HEK293 (cell line): ENCODE data around the gene GNAQ.

Experiments
- CTCF ChIA-PET: fragments of 350-600 bp; formaldehyde crosslinking; extraction: SDS; loops from one replicate; lab custom pipeline; 2021; ENCODE audit warnings: antibody characterized with exemption; lab: Yijun Ruan, JAX
- POLR2A ChIA-PET: fragments of 300-600 bp; formaldehyde crosslinking; extraction: SDS; loops from one replicate; lab custom pipeline; 2020; ENCODE audit warnings: antibody characterized with exemption, inconsistent platforms; lab: Yijun Ruan, JAX
- H3K27ac ChIP-seq: fragments of 200-500 bp; sonication (Bioruptor generic); 2 replicates; pipeline ENCODE4 v1.5.1; 2014; ENCODE audit warnings: low read depth, low read length, control low read depth, inconsistent platforms; ENCODE audit errors: extremely low read depth
- H3K36me3 ChIP-seq, 2 experiments: fragments of 200-500 bp in 1 of 2; sonication (Bioruptor generic) in 1 of 2; 1 replicate in 1 of 2; 2 replicates in 1 of 2; pipeline ENCODE4 v1.5.1; 2014 to 2017; ENCODE audit warnings: inconsistent platforms in 2 of 2, low read length in 2 of 2; ENCODE audit not compliant: control insufficient read depth in 2 of 2, insufficient read depth in 1 of 2
- H3K4me1 ChIP-seq: fragments of 200-500 bp; sonication (Bioruptor generic); 2 replicates; pipeline ENCODE4 v1.5.1; 2014; ENCODE audit warnings: mild to moderate bottlenecking, low read length, inconsistent platforms; ENCODE audit not compliant: control insufficient read depth, insufficient read depth
- H3K4me3 ChIP-seq: 2 replicates; pipeline ENCODE4 v1.5.1; 2011; ENCODE audit warnings: low read depth, mild to moderate bottlenecking, control low read depth, low read length, moderate library complexity
- H3K9me3 ChIP-seq: fragments of 200-500 bp; sonication (Bioruptor generic); 2 replicates; pipeline ENCODE4 v1.5.1; 2014; ENCODE audit warnings: low read depth, low read length, inconsistent platforms; ENCODE audit not compliant: control insufficient read depth, insufficient read depth
- FEZF1 ChIP-seq: fragments of 450-650 bp; formaldehyde crosslinking; IDR thresholded peaks from 2 replicates; pipeline ENCODE4 v1.5.1; 2016; ENCODE audit warnings: missing biosample characterization, missing genetic modification characterization
- GLI2 ChIP-seq: fragments of 450-650 bp; formaldehyde crosslinking; IDR thresholded peaks from 2 replicates; pipeline ENCODE4; 2017; ENCODE audit warnings: missing biosample characterization, missing genetic modification characterization, low read depth, borderline replicate concordance
- MZF1 ChIP-seq: fragments of 450-650 bp; formaldehyde crosslinking; IDR thresholded peaks from 2 replicates; pipeline ENCODE4 v1.5.1; 2017; ENCODE audit warnings: missing biosample characterization, missing genetic modification characterization, borderline replicate concordance
- RBAK ChIP-seq: fragments of 450-650 bp; formaldehyde crosslinking; IDR thresholded peaks from 2 replicates; pipeline ENCODE4 v1.5.1; 2016; ENCODE audit warnings: missing biosample characterization, missing genetic modification characterization
- SP2 ChIP-seq: fragments of 450-650 bp; formaldehyde crosslinking; IDR thresholded peaks from 2 replicates; pipeline ENCODE4 v1.5.1; 2016; ENCODE audit warnings: missing biosample characterization, missing genetic modification characterization
- WT1 ChIP-seq: fragments of 450-650 bp; formaldehyde crosslinking; IDR thresholded peaks from 2 replicates; pipeline ENCODE4 v1.5.1; 2016; ENCODE audit warnings: missing biosample characterization, missing genetic modification characterization
- ZBTB17 ChIP-seq: fragments of 450-650 bp; formaldehyde crosslinking; IDR thresholded peaks from 2 replicates; pipeline ENCODE4 v1.5.1; 2016; ENCODE audit warnings: missing biosample characterization, missing genetic modification characterization
- ZNF292 ChIP-seq: fragments of 450-650 bp; formaldehyde crosslinking; IDR thresholded peaks from 2 replicates; pipeline ENCODE4 v1.5.1; 2016; ENCODE audit warnings: low read depth, missing biosample characterization, missing genetic modification characterization, borderline replicate concordance
- ZNF48 ChIP-seq: fragments of 450-650 bp; formaldehyde crosslinking; IDR thresholded peaks from 2 replicates; pipeline ENCODE4 v1.5.1; 2016; ENCODE audit warnings: missing biosample characterization, missing genetic modification characterization
- ZNF501 ChIP-seq: fragments of 450-650 bp; formaldehyde crosslinking; IDR thresholded peaks from 2 replicates; pipeline ENCODE4 v1.5.1; 2016; ENCODE audit warnings: missing biosample characterization, missing genetic modification characterization
- ZNF558 ChIP-seq: fragments of 450-650 bp; formaldehyde crosslinking; IDR thresholded peaks from 2 replicates; pipeline ENCODE4 v1.5.1; 2016; ENCODE audit warnings: missing biosample characterization, missing genetic modification characterization
- ZNF654 ChIP-seq: fragments of 450-650 bp; formaldehyde crosslinking; IDR thresholded peaks from 2 replicates; pipeline ENCODE4 v1.5.1; 2016; ENCODE audit warnings: low read depth, missing biosample characterization, missing genetic modification characterization
- ZNF843 ChIP-seq: fragments of 450-650 bp; formaldehyde crosslinking; IDR thresholded peaks from 2 replicates; pipeline ENCODE4 v1.5.1; 2016; ENCODE audit warnings: missing biosample characterization, missing genetic modification characterization
- ZSCAN30 ChIP-seq: fragments of 450-650 bp; IDR thresholded peaks from 2 replicates; pipeline ENCODE4 v1.5.1; 2018; ENCODE audit warnings: missing biosample characterization, mild to moderate bottlenecking, missing genetic modification characterization, moderate library complexity
- TF ChIP-seq, protein P1 (sequence below): fragments of 450-650 bp; IDR thresholded peaks from 2 replicates; pipeline ENCODE4 v1.5.1; 2018; ENCODE audit warnings: missing biosample characterization, missing genetic modification characterization
- TF ChIP-seq, protein P2 (sequence below): fragments of 450-650 bp; formaldehyde crosslinking; IDR thresholded peaks from 2 replicates; pipeline ENCODE4 v1.5.1; 2016; ENCODE audit warnings: missing biosample characterization, missing genetic modification characterization
- TF ChIP-seq, protein P3 (sequence below): fragments of 450-650 bp; formaldehyde crosslinking; IDR thresholded peaks from 2 replicates; pipeline ENCODE4 v1.5.1; 2016; ENCODE audit warnings: missing biosample characterization, missing genetic modification characterization
- TF ChIP-seq, protein P4 (sequence below): fragments of 450-650 bp; formaldehyde crosslinking; IDR thresholded peaks from 2 replicates; pipeline ENCODE4 v1.5.1; 2016; ENCODE audit warnings: missing biosample characterization, missing genetic modification characterization
- TF ChIP-seq, protein P5 (sequence below): fragments of 450-650 bp; formaldehyde crosslinking; IDR thresholded peaks from 2 replicates; pipeline ENCODE4; 2016; ENCODE audit warnings: missing biosample characterization, missing genetic modification characterization
- TF ChIP-seq, protein P6 (sequence below): fragments of 450-650 bp; formaldehyde crosslinking; IDR thresholded peaks from 2 replicates; pipeline ENCODE4 v1.5.1; 2016; ENCODE audit warnings: missing biosample characterization, missing genetic modification characterization

GNAQ gene

DNA sequence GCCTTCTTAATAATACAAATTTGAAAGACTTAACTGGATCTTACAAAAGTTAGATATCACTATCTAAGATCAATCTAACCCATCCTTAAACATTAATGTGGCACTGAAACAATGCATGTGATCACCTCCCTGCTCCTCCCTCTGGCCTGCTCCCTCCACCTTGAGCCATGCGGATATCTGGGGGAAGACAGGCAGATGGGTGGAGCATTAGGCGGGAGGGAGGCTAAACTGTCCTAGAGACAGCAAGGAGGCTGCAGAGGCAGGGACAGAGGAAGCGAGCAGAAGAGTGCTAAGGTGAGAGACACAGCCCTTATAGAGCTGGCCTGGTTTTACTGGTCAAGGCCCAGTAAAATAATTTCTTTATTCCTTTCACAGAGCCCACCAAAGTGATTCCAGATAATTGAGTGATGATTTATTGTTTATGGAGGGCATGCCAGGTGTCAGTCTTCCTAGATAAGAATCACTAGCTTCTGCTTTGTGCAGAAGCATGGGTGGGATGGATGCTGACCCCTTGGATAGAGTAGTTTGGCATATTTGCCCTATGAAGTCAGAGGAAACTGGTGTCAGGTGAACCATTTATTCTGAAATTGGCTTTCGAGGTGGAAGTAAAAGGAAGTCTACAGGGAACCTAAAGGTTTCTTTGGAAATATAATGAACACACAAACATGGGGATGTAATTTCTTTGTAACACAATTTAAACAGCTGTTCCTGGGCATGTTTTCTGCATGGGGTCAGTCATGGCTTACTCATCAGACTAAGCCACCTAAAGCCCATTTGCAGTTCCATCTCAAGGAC lies 188.3 kb downstream of the GNAQ start:
- no peak overlapping the region for H3K27ac ChIP-seq
- POLR2A ChIA-PET, result no interaction called here
- CTCF ChIA-PET, result interaction anchor here (0.7 to 1.1 kb wide), 2 partner anchors 22 to 101 kb away, joined by 3 to 4 read pairs; no protein-coding TSS in a partner anchor
- TF ChIP-seq SP2 (no peak), FEZF1 (tag by site-specific recombination) (no peak), ZSCAN30 (tag by site-specific recombination) (no peak)
- TF ChIP-seq, all 188 proteins: peak for 0
- Histone ChIP-seq H3K4me1 (peaks cover 3% of the 10 kb centered on the region; the same call in 1 of the 2 replicates), H3K36me3 (no peaks in the 10 kb centered on the region), H3K4me3 (no peak overlapping the region), H3K9me3 (no peaks in the 10 kb centered on the region)

DNA sequence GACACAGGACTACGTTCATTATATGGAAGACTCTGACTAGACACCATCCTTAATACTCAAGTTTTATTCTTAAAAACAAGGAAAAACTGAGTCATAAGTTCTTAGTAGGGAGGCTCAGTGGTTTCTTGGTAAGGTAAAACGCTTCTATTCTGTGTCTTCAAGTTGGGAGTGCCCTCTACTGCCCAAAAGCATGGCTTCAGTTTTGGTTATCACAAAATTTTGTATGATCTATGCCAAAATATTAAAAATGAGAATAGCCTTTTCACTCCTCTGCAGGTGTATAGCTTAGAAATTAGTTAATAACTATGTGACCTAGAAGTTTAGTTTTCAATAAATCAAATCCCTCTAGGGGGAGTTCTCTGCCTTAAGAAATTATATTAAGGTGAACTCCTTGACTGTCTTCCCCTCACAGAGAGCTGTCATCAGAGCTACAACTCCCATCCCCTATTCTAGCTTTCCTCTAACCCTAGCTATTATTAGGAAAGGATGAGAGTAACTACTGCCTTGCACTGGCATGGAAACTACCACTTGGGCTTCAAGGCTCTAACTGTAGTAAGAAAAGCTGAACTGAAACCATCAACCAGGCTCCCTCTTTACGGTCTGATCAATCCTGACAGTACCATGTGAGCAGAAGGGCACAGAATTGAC lies 189.7 kb downstream of the GNAQ start:
- Histone ChIP-seq H3K4me3 (no peak overlapping the region), H3K9me3 (no peaks in the 10 kb centered on the region), H3K4me1 (peaks cover 3% of the 10 kb centered on the region; the same call in 1 of the 2 replicates), H3K27ac (no peak overlapping the region), H3K36me3 (no peaks in the 10 kb centered on the region)
- ChIA-PET POLR2A (no interaction called here), CTCF (interaction anchor here (0.6 to 2.0 kb wide), 19 partner anchors 9 to 408 kb away, joined by 3 to 12 read pairs (median 3); no protein-coding TSS in a partner anchor)
- no peak for TF ChIP-seq ZNF558 (tag by site-specific recombination)
- peak; percentile 21 for TF ChIP-seq ZNF654 (tag by site-specific recombination)
- TF ChIP-seq ZNF48 (tag by site-specific recombination), result no peak

DNA sequence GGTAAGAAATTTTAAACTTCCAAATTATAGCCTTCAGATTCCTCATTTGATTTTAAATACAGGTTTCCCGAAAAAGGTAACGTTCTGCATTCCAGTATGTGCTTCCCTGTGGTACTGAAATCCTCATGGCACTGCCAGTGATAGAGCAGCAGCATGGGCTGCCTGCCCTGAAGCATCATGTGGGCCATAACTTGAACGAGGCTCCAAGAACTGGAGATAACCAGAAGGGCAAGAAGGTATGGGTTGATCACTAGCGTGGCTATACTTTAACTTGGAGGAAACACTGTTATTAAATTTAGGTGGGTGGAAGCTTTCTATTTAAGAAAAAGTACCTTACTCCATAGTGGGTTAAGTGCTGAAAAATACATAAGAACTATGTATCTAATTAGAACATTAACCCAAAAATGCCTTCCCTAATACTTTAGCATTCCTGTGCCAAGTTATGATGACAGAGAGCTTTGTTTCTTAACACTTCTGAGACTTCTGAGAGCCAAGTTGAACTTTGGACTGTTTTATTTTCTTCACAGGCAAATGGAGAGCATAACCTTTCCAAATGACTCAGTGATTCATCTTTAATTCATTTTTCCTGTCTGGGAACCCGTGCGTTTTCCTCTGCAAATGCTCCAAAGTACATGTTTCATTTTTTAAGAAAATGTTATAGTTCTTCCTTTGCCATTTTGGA lies 192.0 kb downstream of the GNAQ start:
- H3K4me1 ChIP-seq, result no peaks in the 10 kb centered on the region; the same call in 1 of the 2 replicates
- POLR2A ChIA-PET, result no interaction called here
- no peaks in the 10 kb centered on the region for H3K9me3 ChIP-seq
- H3K4me3 ChIP-seq, result no peak overlapping the region
- no peak overlapping the region for H3K27ac ChIP-seq
- CTCF ChIA-PET, result interaction anchor here (0.6 to 0.8 kb wide), 4 partner anchors 11 to 120 kb away, joined by 3 to 4 read pairs (median 4); no protein-coding TSS in a partner anchor
- H3K36me3 ChIP-seq, result no peaks in the 10 kb centered on the region
- TF ChIP-seq ZNF843 (tag by site-specific recombination) (no peak), MZF1 (tag by site-specific recombination) (no peak), GLI2 (no peak), ZBTB17 (tag by site-specific recombination) (no peak), RBAK (tag by site-specific recombination) (no peak), ZNF501 (tag by site-specific recombination) (no peak), WT1 (tag by site-specific recombination) (no peak), ZNF292 (no peak)
- TF ChIP-seq, protein P1, sequence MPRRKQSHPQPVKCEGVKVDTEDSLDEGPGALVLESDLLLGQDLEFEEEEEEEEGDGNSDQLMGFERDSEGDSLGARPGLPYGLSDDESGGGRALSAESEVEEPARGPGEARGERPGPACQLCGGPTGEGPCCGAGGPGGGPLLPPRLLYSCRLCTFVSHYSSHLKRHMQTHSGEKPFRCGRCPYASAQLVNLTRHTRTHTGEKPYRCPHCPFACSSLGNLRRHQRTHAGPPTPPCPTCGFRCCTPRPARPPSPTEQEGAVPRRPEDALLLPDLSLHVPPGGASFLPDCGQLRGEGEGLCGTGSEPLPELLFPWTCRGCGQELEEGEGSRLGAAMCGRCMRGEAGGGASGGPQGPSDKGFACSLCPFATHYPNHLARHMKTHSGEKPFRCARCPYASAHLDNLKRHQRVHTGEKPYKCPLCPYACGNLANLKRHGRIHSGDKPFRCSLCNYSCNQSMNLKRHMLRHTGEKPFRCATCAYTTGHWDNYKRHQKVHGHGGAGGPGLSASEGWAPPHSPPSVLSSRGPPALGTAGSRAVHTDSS (tag by site-specific recombination), result no peak
- TF ChIP-seq, protein P2, sequence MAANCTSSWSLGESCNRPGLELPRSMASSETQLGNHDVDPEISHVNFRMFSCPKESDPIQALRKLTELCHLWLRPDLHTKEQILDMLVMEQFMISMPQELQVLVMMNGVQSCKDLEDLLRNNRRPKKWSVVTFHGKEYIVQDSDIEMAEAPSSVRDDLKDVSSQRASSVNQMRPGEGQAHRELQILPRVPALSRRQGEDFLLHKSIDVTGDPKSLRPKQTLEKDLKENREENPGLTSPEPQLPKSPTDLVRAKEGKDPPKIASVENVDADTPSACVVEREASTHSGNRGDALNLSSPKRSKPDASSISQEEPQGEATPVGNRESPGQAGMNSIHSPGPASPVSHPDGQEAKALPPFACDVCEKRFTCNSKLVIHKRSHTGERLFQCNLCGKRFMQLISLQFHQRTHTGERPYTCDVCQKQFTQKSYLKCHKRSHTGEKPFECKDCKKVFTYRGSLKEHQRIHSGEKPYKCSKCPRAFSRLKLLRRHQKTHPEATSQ, result no peak
- TF ChIP-seq, protein P3, sequence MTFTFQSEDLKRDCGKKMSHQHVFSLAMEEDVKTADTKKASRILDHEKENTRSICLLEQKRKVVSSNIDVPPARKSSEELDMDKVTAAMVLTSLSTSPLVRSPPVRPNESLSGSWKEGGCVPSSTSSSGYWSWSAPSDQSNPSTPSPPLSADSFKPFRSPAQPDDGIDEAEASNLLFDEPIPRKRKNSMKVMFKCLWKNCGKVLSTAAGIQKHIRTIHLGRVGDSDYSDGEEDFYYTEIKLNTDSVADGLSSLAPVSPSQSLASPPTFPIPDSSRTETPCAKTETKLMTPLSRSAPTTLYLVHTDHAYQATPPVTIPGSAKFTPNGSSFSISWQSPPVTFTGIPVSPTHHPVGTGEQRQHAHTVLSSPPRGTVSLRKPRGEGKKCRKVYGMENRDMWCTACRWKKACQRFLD, result no peak
- TF ChIP-seq, protein P4, sequence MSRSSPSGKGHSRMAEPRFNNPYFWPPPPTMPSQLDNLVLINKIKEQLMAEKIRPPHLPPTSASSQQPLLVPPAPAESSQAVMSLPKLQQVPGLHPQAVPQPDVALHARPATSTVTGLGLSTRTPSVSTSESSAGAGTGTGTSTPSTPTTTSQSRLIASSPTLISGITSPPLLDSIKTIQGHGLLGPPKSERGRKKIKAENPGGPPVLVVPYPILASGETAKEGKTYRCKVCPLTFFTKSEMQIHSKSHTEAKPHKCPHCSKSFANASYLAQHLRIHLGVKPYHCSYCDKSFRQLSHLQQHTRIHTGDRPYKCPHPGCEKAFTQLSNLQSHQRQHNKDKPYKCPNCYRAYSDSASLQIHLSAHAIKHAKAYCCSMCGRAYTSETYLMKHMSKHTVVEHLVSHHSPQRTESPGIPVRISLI (tag by site-specific recombination), result no peak
- TF ChIP-seq, protein P5, sequence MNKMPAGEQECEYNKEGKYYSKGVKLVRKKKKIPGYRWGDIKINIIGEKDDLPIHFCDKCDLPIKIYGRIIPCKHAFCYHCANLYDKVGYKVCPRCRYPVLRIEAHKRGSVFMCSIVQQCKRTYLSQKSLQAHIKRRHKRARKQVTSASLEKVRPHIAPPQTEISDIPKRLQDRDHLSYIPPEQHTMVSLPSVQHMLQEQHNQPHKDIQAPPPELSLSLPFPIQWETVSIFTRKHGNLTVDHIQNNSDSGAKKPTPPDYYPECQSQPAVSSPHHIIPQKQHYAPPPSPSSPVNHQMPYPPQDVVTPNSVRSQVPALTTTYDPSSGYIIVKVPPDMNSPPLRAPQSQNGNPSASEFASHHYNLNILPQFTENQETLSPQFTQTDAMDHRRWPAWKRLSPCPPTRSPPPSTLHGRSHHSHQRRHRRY, result no peak
- TF ChIP-seq, protein P6, sequence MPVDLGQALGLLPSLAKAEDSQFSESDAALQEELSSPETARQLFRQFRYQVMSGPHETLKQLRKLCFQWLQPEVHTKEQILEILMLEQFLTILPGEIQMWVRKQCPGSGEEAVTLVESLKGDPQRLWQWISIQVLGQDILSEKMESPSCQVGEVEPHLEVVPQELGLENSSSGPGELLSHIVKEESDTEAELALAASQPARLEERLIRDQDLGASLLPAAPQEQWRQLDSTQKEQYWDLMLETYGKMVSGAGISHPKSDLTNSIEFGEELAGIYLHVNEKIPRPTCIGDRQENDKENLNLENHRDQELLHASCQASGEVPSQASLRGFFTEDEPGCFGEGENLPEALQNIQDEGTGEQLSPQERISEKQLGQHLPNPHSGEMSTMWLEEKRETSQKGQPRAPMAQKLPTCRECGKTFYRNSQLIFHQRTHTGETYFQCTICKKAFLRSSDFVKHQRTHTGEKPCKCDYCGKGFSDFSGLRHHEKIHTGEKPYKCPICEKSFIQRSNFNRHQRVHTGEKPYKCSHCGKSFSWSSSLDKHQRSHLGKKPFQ (tag by site-specific recombination), result no peak
